ENCODE data around the gene PACSIN2.

- TF ChIP-seq CTCF (IDR thresholded peaks at IDR 0.05; ENCODE audit: insufficient read depth, low read depth, low read length) (no peak), EZH2 (IDR thresholded peaks at IDR 0.05; ENCODE audit: insufficient read depth, low read length) (no peak)
Measured at GRCh38 chr22:42945736-42946135, 69.2 kb downstream of the PACSIN2 start.

Data from astrocyte (in vitro differentiated cells and primary cell).